BE2C (cell line): ENCODE results near the gene DRGX.

ENCODE experiments used
- DNase-seq: peaks from one replicate; pipeline ENCODE4 v3.0.0-alpha.2; 2020
- H3K27me3 ChIP-seq: fragments of 250-450 bp; sonication (Bioruptor Pico); 2 replicates; pipeline ENCODE4 v1.5.1; 2020; ENCODE audit warnings: mild to moderate bottlenecking
- H3K36me3 ChIP-seq: fragments of 250-450 bp; sonication (Bioruptor Pico); 2 replicates; pipeline ENCODE4 v1.5.1; 2020; ENCODE audit warnings: mild to moderate bottlenecking
- H3K4me1 ChIP-seq: fragments of 250-450 bp; sonication (Bioruptor Pico); 2 replicates; pipeline ENCODE4 v1.5.1; 2020
- H3K4me3 ChIP-seq: 2 replicates; pipeline ENCODE4 v1.5.1; 2011; ENCODE audit warnings: low read depth, low read length
- H3K9me3 ChIP-seq: fragments of 250-450 bp; sonication (Bioruptor Pico); 2 replicates; pipeline ENCODE4 v1.5.1; 2020
- CTCF ChIP-seq: IDR thresholded peaks from 2 replicates; pipeline ENCODE4 v1.5.1; 2012; ENCODE audit warnings: mild to moderate bottlenecking, low read depth, low read length

DRGX gene

GRCh38 chr10:49383853-49384252, 12.0 kb downstream of the DRGX start:
- H3K27me3 ChIP-seq = peaks cover 2% of the 10 kb centered on the region
- peaks cover 9% of the 10 kb centered on the region for H3K4me1 ChIP-seq
- no peak overlapping the region for H3K4me3 ChIP-seq
- no peak for TF ChIP-seq CTCF
- H3K36me3 ChIP-seq = peaks cover 3% of the 10 kb centered on the region; the same call in 1 of the 2 replicates
- DNase-seq = no peak
- H3K9me3 ChIP-seq = no peaks in the 10 kb centered on the region

- H3K4me1 ChIP-seq = peaks cover 2% of the 10 kb centered on the region
- no peak for DNase-seq
- no peak overlapping the region for H3K4me3 ChIP-seq
- peaks cover 3% of the 10 kb centered on the region; the same call in 1 of the 2 replicates for H3K36me3 ChIP-seq
- H3K9me3 ChIP-seq = no peaks in the 10 kb centered on the region
- peaks cover 2% of the 10 kb centered on the region for H3K27me3 ChIP-seq
- TF ChIP-seq CTCF = no peak
Measured at GRCh38 chr10:49382826-49383225, 13.1 kb downstream of the DRGX start.

GRCh38 chr10:49382226-49382625, 13.7 kb downstream of the DRGX start:
- Histone ChIP-seq H3K4me1 (no peaks in the 10 kb centered on the region), H3K27me3 (peaks cover 2% of the 10 kb centered on the region), H3K36me3 (peaks cover 3% of the 10 kb centered on the region; the same call in 1 of the 2 replicates), H3K9me3 (no peaks in the 10 kb centered on the region), H3K4me3 (no peak overlapping the region)
- no peak for DNase-seq
- no peak for TF ChIP-seq CTCF

- Histone ChIP-seq H3K9me3 (no peaks in the 10 kb centered on the region), H3K4me3 (no peak overlapping the region), H3K4me1 (no peaks in the 10 kb centered on the region), H3K27me3 (peaks cover 2% of the 10 kb centered on the region), H3K36me3 (peaks cover 3% of the 10 kb centered on the region; the same call in 1 of the 2 replicates)
- no peak for DNase-seq
- no peak for TF ChIP-seq CTCF
Measured at GRCh38 chr10:49381111-49381900, 14.6 kb downstream of the DRGX start.

GRCh38 chr10:49379596-49380410, 16.1 kb downstream of the DRGX start:
- Histone ChIP-seq H3K36me3 (no peaks in the 10 kb centered on the region), H3K9me3 (no peaks in the 10 kb centered on the region), H3K27me3 (no peaks in the 10 kb centered on the region), H3K4me1 (no peaks in the 10 kb centered on the region), H3K4me3 (no peak overlapping the region)
- DNase-seq = no peak
- 0 out of 2 replicates have a peak, but pooled peaks have one; percentile 11 for TF ChIP-seq CTCF
